ENCODE results near the gene RNGTT. TPM values are rescaled to one million over a fixed set of nuclear protein-coding genes. Genes with fewer than 3 reads are reported as not detected.

The RNGTT gene
- total RNA-seq, 4 donors from 2014 or later, result 12.2 to 17.5 (median 14.6) TPM

GRCh38 chr6:88641178-88641903 is 322.1 kb downstream of the RNGTT start:
- Histone ChIP-seq H3K36me3 (no peaks in the 10 kb centered on the region), H3K4me1 (peaks cover 0 to 8% (median 0%) of the 10 kb centered on the region in 3 donors), H3K27me3 (no peaks in the 10 kb centered on the region), H3K4me3 (no peak overlapping the region), H3K9me3 (no peaks in the 10 kb centered on the region), H3K27ac (no peak overlapping the region)
- WGBS, 2 donors (ENCODE audit: low coverage in 1 of 2), result 17 to 62% methylated on average over 2 to 7 of the region's 7 CpGs
- no peak for TF ChIP-seq POLR2AphosphoS5 (IDR thresholded peaks at IDR 0.05)
- no peak for TF ChIP-seq CTCF (IDR thresholded peaks at IDR 0.05)
- no peak for TF ChIP-seq POLR2A (IDR thresholded peaks at IDR 0.05)
- TF ChIP-seq EP300 (IDR thresholded peaks at IDR 0.05), result no peak
- ATAC-seq, result no peak

- no peak overlapping the region for H3K27ac ChIP-seq
- ATAC-seq, result no peak
- no peaks in the 10 kb centered on the region for H3K9me3 ChIP-seq
- WGBS, 2 donors (ENCODE audit: low coverage in 1 of 2), result 81 to 82% methylated on average over 2 of the region's 2 CpGs
- TF ChIP-seq EP300 (IDR thresholded peaks at IDR 0.05) (no peak), POLR2AphosphoS5 (IDR thresholded peaks at IDR 0.05) (no peak), POLR2A (IDR thresholded peaks at IDR 0.05) (no peak), CTCF (IDR thresholded peaks at IDR 0.05) (no peak)
- no peaks in the 10 kb centered on the region for H3K27me3 ChIP-seq
- no peak overlapping the region for H3K4me3 ChIP-seq
- no peaks in the 10 kb centered on the region for H3K36me3 ChIP-seq
- H3K4me1 ChIP-seq, result peaks cover 0 to 8% (median 0%) of the 10 kb centered on the region in 3 donors
Measured at GRCh38 chr6:88637761-88638545, 325.5 kb downstream of the RNGTT start.

GRCh38 chr6:88636871-88637270 is 326.5 kb downstream of the RNGTT start:
- Histone ChIP-seq H3K27ac (no peak overlapping the region), H3K4me1 (peaks cover 0 to 6% (median 0%) of the 10 kb centered on the region in 3 donors), H3K4me3 (no peak overlapping the region), H3K9me3 (no peaks in the 10 kb centered on the region), H3K27me3 (no peaks in the 10 kb centered on the region), H3K36me3 (no peaks in the 10 kb centered on the region)
- ATAC-seq, result no peak
- no peak for TF ChIP-seq CTCF (IDR thresholded peaks at IDR 0.05)
- no peak for TF ChIP-seq POLR2A (IDR thresholded peaks at IDR 0.05)
- no peak for TF ChIP-seq POLR2AphosphoS5 (IDR thresholded peaks at IDR 0.05)
- no peak for TF ChIP-seq EP300 (IDR thresholded peaks at IDR 0.05)

GRCh38 chr6:88633782-88634181 is 329.6 kb downstream of the RNGTT start:
- ATAC-seq, result no peak
- H3K4me1 ChIP-seq, result no peaks in the 10 kb centered on the region
- no peaks in the 10 kb centered on the region for H3K27me3 ChIP-seq
- TF ChIP-seq EP300 (IDR thresholded peaks at IDR 0.05), result no peak
- TF ChIP-seq POLR2AphosphoS5 (IDR thresholded peaks at IDR 0.05), result no peak
- no peak for TF ChIP-seq POLR2A (IDR thresholded peaks at IDR 0.05)
- no peak for TF ChIP-seq CTCF (IDR thresholded peaks at IDR 0.05)
- 93 to 94% methylated on average over 3 of the region's 3 CpGs for WGBS, 2 donors (ENCODE audit: low coverage in 1 of 2)
- H3K4me3 ChIP-seq, result no peak overlapping the region
- no peaks in the 10 kb centered on the region for H3K9me3 ChIP-seq
- H3K36me3 ChIP-seq, result no peaks in the 10 kb centered on the region
- no peak overlapping the region for H3K27ac ChIP-seq
